Uterus (tissue), 2 donors: ENCODE measurements around the gene DCP1B.

Experiments used
- CTCF ChIP-seq, 4 experiments: fragments of 200-600 bp in 2 of 4; fragments of 450-650 bp in 2 of 4; sonication (generic) in 2 of 4; IDR thresholded peaks; one replicate each; pipeline ENCODE4 v1.5.1; 2016 to 2019; ENCODE audit warnings: antibody characterized with exemption in 4 of 4, mild to moderate bottlenecking in 2 of 4, moderate library complexity in 1 of 4
- POLR2A ChIP-seq, 2 donors: fragments of 450-650 bp; IDR thresholded peaks; one replicate each; pipeline ENCODE4 v1.6.1; 2016; ENCODE audit warnings: antibody characterized with exemption in 2 of 2, mild to moderate bottlenecking in 1 of 2, moderate library complexity in 1 of 2

GRCh38 chr12:2009623-2010022, 5.4 kb upstream of the DCP1B start:
- TF ChIP-seq CTCF (IDR thresholded peaks at IDR 0.05) (no peak), POLR2A (IDR thresholded peaks at IDR 0.05) (no peak)
